H9 (cell line): Measurements from ENCODE around the gene SF3A1. TPM values are rescaled to one million over a fixed set of nuclear protein-coding genes. Genes with fewer than 3 reads are reported as not detected.

Source experiments
- DNase-seq: peaks from one replicate; pipeline ENCODE4 v3.0.0-alpha.2; 2017
- H2AFZ ChIP-seq: one replicate; pipeline ENCODE4 v1.6.1; 2013; ENCODE audit warnings: mild to moderate bottlenecking, low read length, control low read depth, moderate library complexity
- H2AK5ac ChIP-seq: 2 replicates; pipeline ENCODE4 v1.6.1; 2013; ENCODE audit warnings: low read length, control low read depth, mixed read lengths; ENCODE audit not compliant: insufficient read length
- H2BK120ac ChIP-seq: one replicate; pipeline ENCODE4 v1.6.1; 2013; ENCODE audit warnings: low read depth, mild to moderate bottlenecking, low read length, control low read depth, inconsistent platforms; ENCODE audit not compliant: poor library complexity, severe bottlenecking
- H2BK12ac ChIP-seq: 2 replicates; pipeline ENCODE4 v1.6.1; 2013; ENCODE audit warnings: low read length, control low read depth, mixed read lengths, low read depth; ENCODE audit not compliant: insufficient read length
- H2BK15ac ChIP-seq: 2 replicates; pipeline ENCODE4 v1.6.1; 2013; ENCODE audit warnings: low read depth, low read length, control low read depth
- H2BK20ac ChIP-seq: one replicate; pipeline ENCODE4 v1.6.1; 2013; ENCODE audit warnings: low read depth, mild to moderate bottlenecking, low read length, control low read depth, inconsistent platforms; ENCODE audit not compliant: poor library complexity, severe bottlenecking
- H2BK5ac ChIP-seq: 2 replicates; pipeline ENCODE4 v1.6.1; 2013; ENCODE audit warnings: low read length, control low read depth, mixed read lengths; ENCODE audit not compliant: insufficient read length
- H3K14ac ChIP-seq: 2 replicates; pipeline ENCODE4 v1.6.1; 2013; ENCODE audit warnings: low read length, control low read depth; ENCODE audit not compliant: insufficient read depth
- H3K18ac ChIP-seq: 2 replicates; pipeline ENCODE4 v1.6.1; 2013; ENCODE audit warnings: low read depth, mild to moderate bottlenecking, mixed read lengths, low read length, control low read depth; ENCODE audit not compliant: insufficient read length
- H3K23ac ChIP-seq: 2 replicates; pipeline ENCODE4 v1.6.1; 2013; ENCODE audit warnings: low read length, control low read depth, mixed read lengths, low read depth; ENCODE audit not compliant: insufficient read length
- H3K23me2 ChIP-seq: 2 replicates; pipeline ENCODE4 v1.6.1; 2013; ENCODE audit warnings: low read depth, mild to moderate bottlenecking, mixed read lengths, low read length, control low read depth; ENCODE audit not compliant: insufficient read length, poor library complexity, severe bottlenecking
- H3K27ac ChIP-seq: 2 replicates; pipeline ENCODE4 v1.5.1; 2013; ENCODE audit warnings: low read length, control low read depth, mixed read lengths, low read depth; ENCODE audit not compliant: insufficient read length
- H3K27me3 ChIP-seq: 2 replicates; pipeline ENCODE4 v1.6.1; 2013; ENCODE audit warnings: low read length, control low read depth, inconsistent platforms; ENCODE audit not compliant: insufficient read depth
- H3K4ac ChIP-seq: 2 replicates; pipeline ENCODE4 v1.6.1; 2013; ENCODE audit warnings: low read depth, mild to moderate bottlenecking, control low read depth, inconsistent platforms, low read length, moderate library complexity
- H3K4me1 ChIP-seq: 2 replicates; pipeline ENCODE4 v1.6.1; 2013; ENCODE audit warnings: low read length, control low read depth, inconsistent platforms; ENCODE audit not compliant: insufficient read depth
- H3K4me2 ChIP-seq: 2 replicates; pipeline ENCODE4 v1.6.1; 2013; ENCODE audit warnings: low read length, control low read depth, mixed read lengths; ENCODE audit not compliant: insufficient read length, insufficient read depth
- H3K56ac ChIP-seq: 2 replicates; pipeline ENCODE4 v1.6.1; 2013; ENCODE audit warnings: low read depth, mild to moderate bottlenecking, mixed read lengths, low read length, control low read depth; ENCODE audit not compliant: insufficient read length
- H3K79me1 ChIP-seq: 2 replicates; pipeline ENCODE4 v1.6.1; 2013; ENCODE audit warnings: low read depth, mild to moderate bottlenecking, moderate library complexity, low read length, control low read depth, inconsistent platforms; ENCODE audit not compliant: insufficient read depth, poor library complexity, severe bottlenecking
- H3K79me2 ChIP-seq: 2 replicates; pipeline ENCODE4 v1.6.1; 2013; ENCODE audit warnings: low read length, control low read depth, inconsistent platforms; ENCODE audit not compliant: insufficient read depth
- H3K9ac ChIP-seq: 2 replicates; pipeline ENCODE4 v1.6.1; 2013; ENCODE audit warnings: low read length, control low read depth, mixed read lengths; ENCODE audit not compliant: insufficient read length; ENCODE audit errors: extremely low read depth
- H3K9me3 ChIP-seq: one replicate; pipeline ENCODE4 v1.6.1; 2013; ENCODE audit warnings: low read depth, low read length, inconsistent platforms; ENCODE audit not compliant: control insufficient read depth
- H3T11ph ChIP-seq: one replicate; pipeline ENCODE4 v1.6.1; 2013; ENCODE audit warnings: mild to moderate bottlenecking, low read length, control low read depth, inconsistent platforms
- H4K20me1 ChIP-seq: one replicate; pipeline ENCODE4 v1.6.1; 2013; ENCODE audit not compliant: control insufficient read depth, insufficient read length, insufficient read depth
- H4K5ac ChIP-seq: 2 replicates; pipeline ENCODE4 v1.6.1; 2013; ENCODE audit warnings: low read depth, mild to moderate bottlenecking, mixed read lengths, low read length, control low read depth; ENCODE audit not compliant: insufficient read length
- H4K8ac ChIP-seq: replicated peaks from 2 replicates; pipeline ENCODE4 v1.6.1; 2013; ENCODE audit warnings: low read length, control low read depth, mixed read lengths, low read depth; ENCODE audit not compliant: insufficient read length
- H4K91ac ChIP-seq: 2 replicates; pipeline ENCODE4 v1.6.1; 2013; ENCODE audit warnings: low read depth, mild to moderate bottlenecking, moderate library complexity, mixed read lengths, low read length, control low read depth; ENCODE audit not compliant: insufficient read length
- H3K27ac Mint-ChIP-seq, 3 experiments: 2 replicates in 2 of 3; 3 replicates in 1 of 3; pipeline ENCODE4 v1.8.0; 2020 to 2021; ENCODE audit warnings: mixed read lengths in 3 of 3, mild to moderate bottlenecking in 1 of 3, moderate library complexity in 1 of 3
- H3K27me3 Mint-ChIP-seq: 2 replicates; pipeline ENCODE4 v1.8.0; 2021; ENCODE audit warnings: low read depth, mild to moderate bottlenecking, moderate library complexity, mixed read lengths
- H3K36me3 Mint-ChIP-seq, 3 experiments: 2 replicates in 2 of 3; 3 replicates in 1 of 3; pipeline ENCODE4 v1.8.0; 2020 to 2021; ENCODE audit warnings: low read depth in 3 of 3, mixed read lengths in 3 of 3; ENCODE audit not compliant: insufficient read depth in 1 of 3
- H3K4me1 Mint-ChIP-seq, 2 experiments: 2 replicates each; pipeline ENCODE4 v1.8.0; 2020; ENCODE audit warnings: mixed read lengths in 2 of 2
- H3K4me3 Mint-ChIP-seq, 2 experiments: 2 replicates in 1 of 2; 3 replicates in 1 of 2; pipeline ENCODE4 v1.8.0; 2020 to 2021; ENCODE audit warnings: mild to moderate bottlenecking in 2 of 2, mixed read lengths in 2 of 2, moderate library complexity in 1 of 2
- H3K9me3 Mint-ChIP-seq, 2 experiments: 2 replicates in 1 of 2; 3 replicates in 1 of 2; pipeline ENCODE4 v1.8.0; 2020; ENCODE audit warnings: mild to moderate bottlenecking in 2 of 2, mixed read lengths in 2 of 2, moderate library complexity in 1 of 2
- CTCF ChIP-seq: fragments of 200-600 bp; sonication (generic); conservative IDR thresholded peaks from 3 replicates; pipeline ENCODE4 v1.8.0; 2021; ENCODE audit warnings: antibody characterized with exemption, mild to moderate bottlenecking
- whole genome bisulfite sequencing: extraction: QIAGEN DNeasy Blood & Tissue Kit; methylation state at CpG from one replicate; pipeline ENCODE4 v1.1.7; 2013; ENCODE audit warnings: missing lambda C conversion rate, low lambda C conversion rate, mixed read lengths; ENCODE audit not compliant: insufficient read length; ENCODE audit errors: extremely low coverage; 5-methylcytosine and 5-hydroxymethylcytosine counted together
- total RNA-seq: library from RNA; stranded (reverse); gene quantifications from 2 replicates; pipeline ENCODE4 v1.2.1, GENCODE V29; 2021

Gene SF3A1
- total RNA-seq, 1 experiment from 2014 or later, result 225 TPM

DNA sequence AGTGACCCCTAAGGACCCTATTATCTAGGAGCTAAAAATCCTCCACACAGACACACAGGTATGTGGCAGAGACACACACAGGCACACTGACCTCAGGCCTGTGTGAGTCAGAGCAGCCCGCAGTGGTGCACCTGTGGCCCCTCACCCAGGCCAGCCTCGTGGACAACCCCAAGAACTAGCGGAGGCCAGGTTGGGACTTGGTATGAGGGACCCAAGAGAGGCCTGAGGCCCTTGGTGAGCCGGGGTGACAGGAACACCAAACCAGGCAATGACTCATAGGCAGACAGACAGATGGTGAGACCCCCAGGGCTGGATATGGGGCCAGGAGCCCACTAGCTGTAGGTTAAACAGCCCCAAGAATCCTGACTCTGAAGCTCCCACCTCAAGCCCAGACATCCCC, 73.4 kb downstream of the SF3A1 start:
- H3K4me1 ChIP-seq, result no peaks in the 10 kb centered on the region; the same call in 1 of the 2 replicates

More for the DNA sequence above, 73.4 kb downstream of the SF3A1 start:
- no peak overlapping the region for H2BK12ac ChIP-seq
- H3K23me2 ChIP-seq, result no peaks in the 10 kb centered on the region
- H3K36me3 Mint-ChIP-seq, result peaks cover 0 to 2% (median 0%) of the 10 kb centered on the region in 3 experiments; a peak in 1 of 7 replicates
- H4K5ac ChIP-seq, result no peak overlapping the region
- no peak for DNase-seq
- H2AFZ ChIP-seq, result no peak overlapping the region
- H3K18ac ChIP-seq, result no peak overlapping the region
- H3K23ac ChIP-seq, result no peak overlapping the region
- H3K27ac ChIP-seq, result no peak overlapping the region
- H2BK5ac ChIP-seq, result no peak overlapping the region
- H3K9me3 Mint-ChIP-seq, result no peaks in the 10 kb centered on the region
- H3K79me2 ChIP-seq, result no peaks in the 10 kb centered on the region
- H3T11ph ChIP-seq, result no peak overlapping the region
- no peak overlapping the region for H4K8ac ChIP-seq
- H2BK15ac ChIP-seq, result no peak overlapping the region
- H3K79me1 ChIP-seq, result no peaks in the 10 kb centered on the region
- H2BK120ac ChIP-seq, result no peak overlapping the region
- H3K4me1 Mint-ChIP-seq, result peaks cover 3 to 5% of the 10 kb centered on the region in 2 experiments
- no peak overlapping the region for H3K4me2 ChIP-seq
- no peak overlapping the region for H2AK5ac ChIP-seq
- H3K4ac ChIP-seq, result no peak overlapping the region
- no peak overlapping the region for H2BK20ac ChIP-seq
- H3K14ac ChIP-seq, result no peak overlapping the region
- H3K27ac Mint-ChIP-seq, result peak overlapping the region in 1 of 3 experiments; percentile 46; a peak in 1 of 7 replicates
- TF ChIP-seq CTCF, result no peak
- no peak overlapping the region for H4K91ac ChIP-seq
- no peaks in the 10 kb centered on the region for H3K9me3 ChIP-seq
- no peak overlapping the region for H3K4me3 Mint-ChIP-seq
- no peaks in the 10 kb centered on the region for H3K27me3 Mint-ChIP-seq
- no peak overlapping the region for H3K9ac ChIP-seq
- WGBS, result no CpG with 5 or more reads among the region's 4 CpGs
- no peaks in the 10 kb centered on the region for H3K27me3 ChIP-seq
- no peak overlapping the region for H3K56ac ChIP-seq
- H4K20me1 ChIP-seq, result no peaks in the 10 kb centered on the region
